ENCODE results near the gene CHN2.

- TF ChIP-seq CTCF (IDR thresholded peaks at IDR 0.05) (no peak), POLR2AphosphoS5 (IDR thresholded peaks at IDR 0.05) (no peak), POLR2A (IDR thresholded peaks at IDR 0.05; ENCODE audit: low read depth) (no peak)
Measured at GRCh38 chr7:29379551-29379950, 185.0 kb downstream of the CHN2 start.
